Coronary artery (tissue), 2 donors: ENCODE data around the gene AGPAT2.

Source experiments
- DNase-seq: peaks from one replicate; pipeline ENCODE4 v3.0.0-alpha.2; 2017; ENCODE audit warnings: low spot score
- H3K27ac ChIP-seq, 2 donors: fragments of 200-600 bp; sonication (generic); one replicate each; pipeline ENCODE4 v1.5.1; 2016 to 2019
- H3K4me3 ChIP-seq: fragments of 200-600 bp; sonication (generic); 2 replicates; pipeline ENCODE4 v1.5.1; 2016; ENCODE audit warnings: mild to moderate bottlenecking, moderate library complexity
- CTCF ChIP-seq: fragments of 200-600 bp; sonication (generic); IDR thresholded peaks from one replicate; pipeline ENCODE4 v1.5.1; 2019; ENCODE audit warnings: antibody characterized with exemption

AGPAT2 gene

GRCh38 chr9:136686534-136686793 lies 793 bp downstream of the AGPAT2 start:
- TF ChIP-seq CTCF = no peak
- DNase-seq = no peak
- Histone ChIP-seq H3K27ac (peak overlapping the region; percentile 41 to 87), H3K4me3 (peak overlapping the region; percentile 87)

- DNase-seq = no peak
- Histone ChIP-seq H3K4me3 (peak overlapping the region; percentile 87), H3K27ac (peak overlapping the region in 1 of 2 donors; percentile 87)
- TF ChIP-seq CTCF = no peak
Observed at GRCh38 chr9:136685790-136686533, 1.3 kb downstream of the AGPAT2 start.

GRCh38 chr9:136685216-136685615 lies 2.0 kb downstream of the AGPAT2 start:
- TF ChIP-seq CTCF = no peak
- DNase-seq = no peak
- Histone ChIP-seq H3K4me3 (no peak overlapping the region), H3K27ac (no peak overlapping the region)

- no peak for DNase-seq
- Histone ChIP-seq H3K27ac (no peak overlapping the region), H3K4me3 (no peak overlapping the region)
- no peak for TF ChIP-seq CTCF
Observed at GRCh38 chr9:136684799-136685198, 2.5 kb downstream of the AGPAT2 start.

- no peak for TF ChIP-seq CTCF
Observed at GRCh38 chr9:136684339-136684738, 2.9 kb downstream of the AGPAT2 start.

GRCh38 chr9:136683755-136684154 lies 3.5 kb downstream of the AGPAT2 start:
- no peak for TF ChIP-seq CTCF
- no peak overlapping the region for H3K27ac ChIP-seq
- H3K4me3 ChIP-seq = no peak overlapping the region
- DNase-seq = no peak

More at GRCh38 chr9:136684339-136684738, 2.9 kb downstream of the AGPAT2 start:
- no peak overlapping the region for H3K4me3 ChIP-seq
- H3K27ac ChIP-seq = no peak overlapping the region
- DNase-seq = no peak

- Histone ChIP-seq H3K4me3 (no peak overlapping the region), H3K27ac (no peak overlapping the region)
- no peak for DNase-seq
- no peak for TF ChIP-seq CTCF
Observed at GRCh38 chr9:136683173-136683745, 4.0 kb downstream of the AGPAT2 start.
